ENCODE results near the gene MYB.

DNA sequence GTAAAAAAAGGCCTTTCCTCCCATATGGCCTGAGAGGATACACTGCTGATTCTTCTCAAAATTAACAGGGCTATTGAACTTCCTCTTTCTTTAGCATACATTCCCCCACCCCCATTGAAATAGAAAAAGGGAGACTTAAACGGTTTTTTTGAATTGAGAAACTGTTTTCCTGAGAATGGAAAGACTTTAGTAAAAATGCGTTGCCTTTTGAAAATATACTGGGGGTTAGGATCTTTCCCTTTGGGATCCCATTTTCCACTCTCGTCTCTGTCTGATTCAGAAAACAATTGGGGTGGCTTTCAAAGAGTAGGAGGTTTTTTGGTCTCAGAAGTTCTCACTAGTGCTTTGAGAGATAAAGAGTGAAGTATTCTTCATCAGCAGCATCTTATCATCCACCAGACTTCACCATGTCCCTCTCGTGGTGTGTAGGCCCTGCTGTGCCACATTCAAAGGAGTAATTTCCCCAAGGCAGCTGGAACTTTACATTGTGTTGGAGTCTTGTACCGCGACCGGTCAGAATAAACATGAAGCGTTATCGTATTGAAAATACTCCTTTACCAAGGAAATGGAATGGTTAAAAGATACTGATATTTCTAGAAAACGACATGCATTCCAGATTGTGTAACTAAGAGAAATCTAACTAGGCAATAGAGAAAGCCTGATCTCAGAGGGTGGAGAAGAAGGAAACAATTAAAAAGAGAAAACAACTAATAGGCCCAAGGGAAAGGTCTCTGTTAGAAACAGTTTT lies 10.6 kb downstream of the MYB start:
- TF ChIP-seq CTCF (IDR thresholded peaks at IDR 0.05; ENCODE audit: extremely low read depth in 1 of 2, insufficient read depth in 1 of 2, low read depth in 1 of 2, low read length in 2 of 2) = no peak
- no peak for TF ChIP-seq MAX (IDR thresholded peaks at IDR 0.05; ENCODE audit: insufficient read depth, insufficient read length)

Data from endothelial cell of umbilical vein (primary cell).